GM19043 (cell line): ENCODE results near the gene CDS2.
"Not testable (repeated sequence)": the region's sequence is repeated elsewhere in the genome, so short reads cannot be mapped to it uniquely, and the experiment has no call there.

ENCODE experiments used
- ATAC-seq: cut with Tn5 transposase; IDR thresholded peaks from one replicate; pipeline ENCODE4 v1.9.1; 2021; ENCODE audit warnings: low read depth; ENCODE audit not compliant: unreplicated experiment

Gene CDS2

DNA sequence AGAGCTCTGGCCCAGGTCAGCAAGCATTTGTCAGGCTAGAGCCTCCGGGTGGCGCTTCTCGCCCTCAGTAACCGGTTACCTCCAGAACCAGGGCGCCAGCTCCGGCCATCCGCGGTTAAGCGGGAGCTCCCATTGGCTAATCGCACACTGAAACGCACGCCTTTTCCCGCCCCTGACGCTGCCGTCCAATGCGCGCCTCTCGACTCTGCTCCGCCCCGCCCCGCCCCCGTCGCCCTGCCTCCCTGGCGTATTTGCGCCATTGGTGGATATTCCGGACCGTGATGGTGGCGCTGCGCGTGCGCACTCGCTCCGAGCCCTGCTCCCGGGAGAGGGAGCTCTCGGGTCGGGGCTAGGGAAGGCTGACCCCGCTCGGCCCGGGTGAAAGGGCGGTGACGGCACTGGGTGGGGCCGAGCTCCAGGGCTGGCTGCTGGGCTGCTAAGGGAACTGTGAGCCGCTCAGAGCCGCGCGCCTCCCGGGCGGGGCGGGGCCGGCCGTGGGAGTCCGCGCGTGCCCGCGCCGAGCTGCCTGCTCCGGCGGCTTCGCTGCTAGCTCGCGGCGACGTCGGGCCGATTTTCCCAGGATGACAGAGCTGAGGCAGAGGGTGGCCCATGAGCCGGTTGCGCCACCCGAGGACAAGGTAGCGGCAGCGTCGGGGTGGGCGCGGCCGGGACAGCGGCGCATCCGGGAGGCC is at the start of gene CDS2:
CDS2 (plus strand) TSS at position 497 of the 692 bp plus-strand sequence; CDS start at position 582, 85 bp downstream.
- ATAC-seq = peak; percentile 83

DNA sequence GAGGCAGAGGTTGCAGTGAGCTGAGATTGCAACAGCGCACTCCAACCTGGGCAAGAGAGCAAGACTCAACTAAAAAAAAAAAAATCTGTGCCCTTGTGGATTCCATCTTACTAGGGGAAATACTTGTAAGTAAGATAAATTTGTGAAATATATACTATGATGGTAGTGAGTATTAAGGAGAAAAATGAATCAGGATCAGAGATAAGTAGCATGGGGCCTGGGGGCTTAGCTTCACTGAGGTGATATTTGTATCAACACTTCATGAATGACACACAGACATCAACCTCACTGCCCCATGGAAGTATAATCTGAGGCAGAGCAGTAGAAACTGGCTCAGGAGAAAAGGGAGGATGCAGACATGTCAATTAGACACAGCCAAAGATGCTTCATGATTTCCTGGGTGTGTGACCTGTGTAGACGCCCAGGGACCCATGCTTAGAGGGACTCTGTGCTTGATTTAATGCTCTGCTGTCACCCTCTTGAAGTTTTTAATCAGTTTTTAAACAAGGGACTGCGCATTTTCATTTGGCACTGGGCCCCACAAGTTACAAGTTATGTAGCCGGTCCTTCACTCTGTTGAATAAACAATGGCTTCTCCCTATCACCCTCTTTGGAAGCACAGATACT is 48.9 kb upstream of the CDS2 start:
- no peak for ATAC-seq

DNA sequence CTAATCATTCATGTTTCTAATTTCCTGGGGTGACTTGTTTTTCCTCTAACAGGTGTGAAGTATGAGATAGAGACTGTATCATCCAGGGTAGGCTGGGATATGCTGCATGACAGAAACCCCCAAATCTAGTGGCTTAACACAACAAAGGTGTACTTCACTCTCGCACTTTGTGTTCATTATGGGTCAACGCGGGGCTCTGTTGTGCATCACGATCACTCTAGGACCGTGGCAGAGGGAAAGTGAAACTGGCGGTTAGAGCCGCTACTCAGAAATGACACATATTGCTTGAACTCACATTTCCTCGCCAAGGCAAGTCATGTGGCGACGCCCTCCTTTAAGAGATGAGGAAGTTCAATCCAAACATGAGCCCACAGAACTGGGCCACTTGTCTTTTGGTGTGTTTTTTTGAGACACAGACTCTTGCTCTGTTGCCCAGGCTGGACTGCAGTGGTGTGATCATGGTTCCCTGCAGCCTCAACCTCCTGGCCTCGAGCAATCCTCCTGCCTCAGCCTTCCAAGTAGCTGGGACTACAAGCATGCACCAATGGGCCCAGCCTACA is 48.3 kb upstream of the CDS2 start:
- ATAC-seq = peak; percentile 89

DNA sequence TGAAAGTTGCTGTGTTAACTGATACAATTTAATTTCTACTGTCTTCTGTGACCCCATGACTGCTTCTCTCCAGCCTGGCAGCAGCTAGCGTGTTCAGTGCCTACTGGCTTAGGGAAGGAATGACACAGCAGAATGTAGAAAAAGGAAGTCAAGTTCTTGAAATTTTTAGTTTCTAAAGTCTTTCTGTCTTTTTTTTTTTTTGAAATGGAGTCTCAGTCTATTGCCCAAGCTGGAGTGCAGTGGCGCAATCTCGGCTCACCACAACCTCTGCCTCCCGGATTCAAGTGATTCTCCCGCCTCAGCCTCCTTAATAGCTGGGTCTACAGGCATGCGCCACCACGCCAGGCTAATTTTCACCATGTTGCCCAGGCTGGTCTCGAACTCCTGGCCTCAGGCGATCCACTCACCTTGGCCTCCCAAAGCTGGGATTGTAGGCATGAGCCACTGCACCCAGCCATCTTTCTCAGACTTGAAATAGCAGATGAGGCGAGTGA is 46.4 kb upstream of the CDS2 start:
- ATAC-seq = no peak

DNA sequence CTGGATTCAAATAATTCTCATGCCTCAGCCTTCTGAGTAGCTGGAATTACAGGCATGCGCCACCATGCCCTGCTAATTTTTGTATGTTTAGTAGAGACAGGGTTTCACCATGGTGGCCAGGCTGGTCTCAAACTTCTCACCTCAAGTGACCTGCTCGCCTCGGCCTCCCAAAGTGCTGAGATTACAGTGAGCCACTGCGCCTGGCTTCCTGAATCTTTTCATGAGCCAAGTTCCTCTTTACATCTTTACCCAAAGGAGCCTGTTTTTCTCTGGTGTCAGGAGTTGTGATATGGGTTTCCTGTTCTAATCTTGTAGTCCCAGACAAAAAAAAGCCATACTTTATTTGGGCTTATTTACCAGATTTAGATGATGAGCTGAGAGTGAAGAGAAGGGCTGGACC is 41.4 kb upstream of the CDS2 start:
- ATAC-seq = no peak

DNA sequence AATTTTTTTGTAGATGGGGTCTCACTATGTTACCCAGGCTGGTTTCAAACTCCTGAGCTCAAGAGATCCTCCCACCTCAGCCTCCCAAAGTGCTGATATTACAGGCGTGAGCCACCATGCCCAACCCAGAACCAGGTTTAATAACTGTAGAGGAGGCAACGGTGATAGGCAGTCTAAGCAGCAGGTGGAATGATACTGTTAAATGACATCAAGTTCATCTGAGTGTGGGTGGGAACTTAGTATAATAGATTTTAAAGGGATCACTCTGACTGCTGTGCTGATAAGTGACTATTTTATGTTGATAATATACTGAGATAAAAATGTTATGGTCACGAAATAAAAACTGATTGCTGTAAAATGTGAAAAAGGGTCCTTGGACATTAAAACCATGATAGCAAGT is 38.1 kb upstream of the CDS2 start:
- ATAC-seq = no peak

DNA sequence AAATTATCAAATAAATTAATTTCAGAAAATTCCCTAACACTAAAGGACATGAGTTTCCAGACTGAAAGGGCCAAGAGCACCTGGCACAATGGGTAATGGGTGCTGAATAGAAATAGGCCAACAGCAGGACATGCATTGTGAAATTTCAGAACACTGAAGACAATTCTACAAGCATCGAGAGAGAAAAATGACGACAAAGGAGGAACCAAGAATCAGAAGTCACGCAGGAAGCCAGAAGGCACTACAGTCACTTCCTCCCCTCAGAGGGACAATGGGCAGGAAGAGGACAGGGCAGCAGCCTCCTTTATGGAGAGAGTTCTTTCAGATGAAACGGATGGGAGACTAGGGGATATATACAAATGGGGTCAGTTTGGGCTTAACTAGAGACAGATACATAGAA is 36.6 kb upstream of the CDS2 start:
- peak; percentile 68 for ATAC-seq

DNA sequence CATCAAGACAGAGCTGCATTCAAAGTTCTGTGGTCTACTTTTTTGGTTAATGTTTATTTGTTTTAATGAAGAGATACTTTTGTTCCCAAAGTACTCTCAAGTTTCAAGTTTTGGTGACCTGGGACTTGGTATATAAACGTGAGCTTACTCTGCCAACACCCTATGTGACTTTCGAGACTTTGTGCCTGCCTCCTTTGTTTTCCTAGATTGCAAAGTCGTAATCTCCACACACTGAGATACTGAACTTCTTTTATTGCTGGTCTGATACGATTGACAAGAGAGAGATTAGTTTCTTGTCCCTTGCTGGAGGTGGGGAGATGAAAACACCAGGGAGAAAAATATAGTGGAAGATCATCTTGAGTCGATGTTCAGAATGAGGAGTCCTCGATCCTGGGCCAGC is 34.9 kb upstream of the CDS2 start:
- ATAC-seq = no peak

DNA sequence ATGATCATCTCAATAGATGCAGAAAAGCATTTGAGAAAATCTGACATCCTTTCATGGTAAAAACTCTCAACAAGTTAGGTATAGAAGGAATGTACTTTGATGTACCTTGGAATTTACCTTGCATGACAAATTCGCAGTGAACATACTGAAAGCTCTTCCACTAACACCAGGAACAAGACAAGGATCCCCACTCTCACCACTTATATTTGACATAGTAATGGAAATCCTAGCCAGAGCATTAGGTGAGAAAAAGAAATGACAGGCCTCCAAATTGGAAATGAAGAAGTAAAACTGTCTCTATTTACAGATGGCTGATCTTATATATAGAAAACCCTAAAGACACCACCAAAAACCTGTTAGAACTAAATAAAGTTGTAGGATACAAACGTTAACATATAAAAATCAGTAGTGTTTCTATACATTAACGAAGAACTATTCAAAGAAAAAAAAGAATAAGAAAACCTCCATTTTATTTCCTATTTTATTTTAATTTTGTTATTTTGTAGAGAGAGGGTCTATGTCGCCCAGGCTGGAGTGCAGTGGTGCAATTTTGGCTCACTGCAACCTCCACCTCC is 34.0 kb upstream of the CDS2 start:
- ATAC-seq = no peak

DNA sequence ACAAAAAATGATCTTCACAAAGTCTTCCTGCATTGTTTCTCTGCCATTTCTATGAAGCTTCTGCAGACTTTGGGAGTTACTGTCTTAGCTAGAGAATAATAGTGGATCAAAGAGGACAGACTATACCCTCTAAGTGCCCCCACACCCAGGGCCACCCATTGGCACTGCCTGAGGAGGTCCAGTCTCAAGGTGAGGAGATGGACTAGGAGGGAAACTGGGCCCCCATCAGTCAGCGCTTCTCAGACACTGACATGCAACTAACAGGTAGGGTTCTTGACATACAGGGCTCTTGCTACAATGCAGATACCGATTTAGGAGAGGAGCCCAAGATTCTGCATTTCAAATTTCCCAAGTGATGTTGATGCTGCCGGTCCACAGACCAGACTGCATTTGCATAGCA is 31.4 kb upstream of the CDS2 start:
- ATAC-seq = no peak

DNA sequence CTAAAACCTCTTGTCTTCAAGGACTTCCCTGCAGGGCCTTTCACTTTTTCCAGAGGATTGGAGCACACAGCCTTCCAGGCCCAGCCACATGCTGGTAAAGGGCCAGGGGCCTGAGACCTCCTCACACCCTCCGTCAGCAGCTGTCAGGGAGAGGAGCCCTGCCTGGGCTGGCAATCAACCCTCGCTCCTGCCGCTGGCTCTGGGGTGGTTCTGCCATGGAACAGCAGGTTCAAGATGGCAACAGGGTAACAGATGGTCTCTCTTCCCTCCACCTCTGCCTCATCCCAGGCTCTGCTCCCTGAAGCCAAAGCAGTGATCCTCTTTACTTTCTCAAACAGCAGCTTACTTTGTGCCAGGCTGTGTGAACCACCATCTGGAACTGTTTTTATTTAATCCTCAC is 30.9 kb upstream of the CDS2 start:
- no peak for ATAC-seq

DNA sequence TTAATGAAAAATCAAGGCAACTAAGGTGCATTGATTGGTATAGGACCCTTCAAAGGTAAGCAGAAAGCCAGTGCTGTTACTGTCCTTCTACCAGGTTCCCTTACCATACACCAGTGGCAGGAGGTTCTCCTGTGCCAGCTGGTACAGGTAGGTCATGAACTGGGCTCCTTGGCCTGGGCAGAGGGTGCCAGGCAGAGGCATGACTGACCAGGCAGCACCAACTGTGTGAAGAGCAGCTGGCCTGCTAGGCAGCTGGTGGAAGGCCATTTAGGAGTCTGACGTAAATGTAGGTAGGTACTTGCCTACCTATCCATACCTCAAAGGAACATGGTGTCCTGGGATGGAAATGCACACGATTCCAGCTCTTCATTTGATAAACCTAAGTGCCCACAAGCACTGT is 30.3 kb upstream of the CDS2 start:
- no peak for ATAC-seq

DNA sequence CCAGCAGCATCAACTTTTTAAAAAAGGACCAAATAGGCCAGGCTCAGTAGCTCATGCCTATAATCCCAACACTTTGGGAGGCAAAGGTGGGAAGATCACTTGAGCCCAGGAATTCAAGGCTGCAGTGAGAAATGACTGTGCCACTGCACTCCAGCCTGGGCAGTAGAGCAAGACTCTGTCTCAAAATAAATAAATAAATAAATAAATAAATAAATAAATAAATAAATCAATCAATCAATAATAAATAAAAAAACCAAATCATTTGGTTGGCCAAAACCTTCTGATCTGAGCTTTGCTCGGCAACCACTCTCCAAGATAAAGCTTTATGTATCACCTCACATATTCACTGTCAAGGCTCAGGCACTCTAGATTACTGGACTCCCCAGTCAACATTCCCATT is 27.8 kb upstream of the CDS2 start:
- ATAC-seq = not testable (repeated sequence)

DNA sequence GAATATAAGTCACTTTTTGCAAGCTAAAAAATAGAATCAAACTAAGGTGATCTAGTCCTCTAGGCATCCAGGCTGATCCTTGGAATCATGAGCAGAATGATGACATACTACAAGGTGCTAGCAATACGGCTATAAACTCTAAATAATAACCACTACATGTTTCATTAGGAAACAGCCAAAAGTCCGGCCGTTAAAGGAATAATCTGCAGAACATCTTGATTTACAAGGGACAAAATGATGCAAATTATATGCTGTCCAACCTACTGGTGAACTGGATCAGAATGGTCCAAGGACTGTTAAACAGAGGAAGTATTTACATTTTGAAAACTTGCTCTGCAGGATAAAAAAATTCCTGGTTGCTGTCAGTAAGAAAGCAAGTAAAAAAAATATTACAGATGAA is 26.9 kb upstream of the CDS2 start:
- not testable (repeated sequence) for ATAC-seq

DNA sequence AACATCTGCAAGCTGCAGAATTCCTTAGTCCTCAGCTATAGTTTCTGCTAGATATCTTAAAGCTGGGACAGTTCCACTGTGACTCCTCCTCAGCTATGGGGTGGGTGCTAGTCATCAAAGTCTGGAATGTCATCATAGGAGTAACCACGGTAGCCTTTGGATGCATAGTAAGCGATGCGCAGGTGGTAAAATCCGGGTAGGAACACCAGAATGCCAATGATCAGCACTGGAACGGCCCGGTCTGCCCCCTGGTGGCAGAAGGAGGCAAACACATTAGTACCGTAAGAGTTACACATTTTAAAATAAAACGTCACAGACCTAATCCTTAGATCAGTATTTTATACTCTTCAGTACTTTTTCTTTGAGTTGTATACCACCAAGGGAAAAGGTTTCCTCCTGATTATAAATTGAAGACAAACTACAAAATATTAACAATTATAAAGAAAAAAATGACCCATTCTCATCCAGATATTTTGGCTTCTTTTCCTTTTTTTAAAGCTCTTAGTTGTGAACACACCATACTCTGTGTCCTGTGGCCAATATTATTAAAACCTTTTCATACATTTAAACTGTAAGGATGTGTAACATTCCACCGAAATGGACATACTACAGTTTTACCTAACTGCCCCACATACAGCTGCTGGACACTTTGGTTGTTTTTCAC is 26.0 kb upstream of the CDS2 start:
- ATAC-seq = no peak

DNA sequence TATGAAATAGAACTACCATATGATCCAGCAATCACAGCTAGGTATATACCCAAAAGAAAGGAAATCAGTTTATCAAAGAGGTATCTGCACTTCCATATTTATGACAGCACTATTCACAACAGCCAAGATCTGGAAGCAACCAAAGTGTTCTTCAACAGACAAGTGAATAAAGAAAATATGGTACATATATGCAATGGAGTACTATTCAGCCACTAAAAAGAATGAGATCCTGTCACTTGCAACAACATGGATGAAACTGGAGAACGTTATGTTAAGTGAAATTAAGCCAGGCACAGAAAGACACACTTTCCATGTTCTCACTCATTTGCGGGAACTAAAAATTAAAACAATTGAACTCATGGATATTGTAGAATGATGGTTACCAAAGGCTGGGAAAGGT is 22.3 kb upstream of the CDS2 start:
- no peak for ATAC-seq

DNA sequence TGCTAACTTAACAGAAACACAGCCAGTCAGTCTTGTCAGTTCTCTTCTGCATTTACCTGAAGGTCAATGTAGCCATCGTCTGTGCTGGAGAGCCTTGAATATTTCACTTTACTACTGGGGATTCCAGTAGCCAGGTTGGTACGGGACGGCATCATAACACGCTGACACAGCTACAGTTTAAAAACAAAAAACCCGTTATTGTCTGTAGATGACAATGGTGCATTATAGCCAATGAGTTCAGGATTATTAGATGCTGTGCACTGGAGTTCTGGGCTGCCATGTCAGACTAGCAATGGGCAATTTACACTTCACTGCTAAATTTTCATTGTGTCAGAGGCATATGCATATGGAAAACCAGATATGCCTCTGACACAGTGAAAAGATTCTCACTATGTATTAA is 17.5 kb upstream of the CDS2 start:
- ATAC-seq = no peak

DNA sequence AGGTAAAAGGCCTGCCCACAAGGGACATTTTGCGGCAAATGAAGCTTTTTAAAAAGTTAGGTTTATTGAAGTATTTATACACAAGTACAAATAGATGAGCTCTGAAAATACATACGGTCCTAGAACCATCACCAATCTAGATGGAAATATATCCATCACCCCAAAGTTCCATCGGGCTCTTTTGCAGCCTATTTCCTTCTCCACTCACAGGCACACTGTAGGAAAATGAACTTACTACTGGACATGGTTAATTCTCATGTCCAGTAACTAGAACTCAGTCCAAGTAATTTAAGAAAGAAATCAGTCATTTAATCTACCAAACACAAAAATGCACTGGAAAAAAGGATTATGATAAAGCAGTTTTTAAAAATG is 13.2 kb upstream of the CDS2 start:
- no peak for ATAC-seq

DNA sequence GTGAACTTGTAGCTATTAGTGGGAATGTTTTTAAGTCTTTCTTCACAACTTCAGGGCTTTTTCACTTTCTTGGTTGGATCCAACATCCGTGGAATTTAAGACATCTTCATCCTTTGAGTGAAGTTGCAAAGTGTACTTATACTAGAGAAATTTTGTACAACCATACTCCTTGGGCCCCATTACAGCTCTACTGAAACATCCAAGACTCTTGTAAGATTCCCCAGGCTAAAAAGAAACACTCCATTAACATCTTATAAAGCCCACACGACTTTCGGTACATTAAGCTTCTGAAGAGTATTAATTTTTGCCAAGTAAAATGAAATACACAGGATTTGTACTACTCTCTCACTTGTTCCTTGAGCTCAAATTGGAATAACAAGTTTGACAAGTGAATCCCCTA is 12.4 kb upstream of the CDS2 start:
- no peak for ATAC-seq

DNA sequence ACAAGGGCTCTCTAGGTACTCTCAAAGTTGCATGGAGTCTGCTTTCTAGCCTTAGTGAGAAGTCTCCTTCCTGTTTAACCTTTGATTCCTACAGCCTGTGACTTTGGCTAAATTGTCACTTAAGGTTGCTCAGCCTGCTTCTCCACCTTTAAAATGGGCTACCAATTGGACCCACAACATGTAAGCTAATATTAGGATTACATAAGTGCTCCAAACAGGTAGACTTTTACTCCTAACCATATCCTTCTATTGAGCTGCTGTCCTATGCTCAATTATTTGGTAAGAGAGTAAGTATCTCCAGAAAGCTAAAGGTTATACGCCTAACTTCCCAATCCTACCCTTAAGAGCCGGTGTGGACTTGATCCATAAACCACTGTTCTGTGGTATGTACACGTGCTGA is 9.9 kb upstream of the CDS2 start:
- ATAC-seq = no peak
